ENCODE data around the gene AMDHD2.
"Not testable (repeated sequence)": the region's sequence is repeated elsewhere in the genome, so short reads cannot be mapped to it uniquely, and the experiment has no call there.

DNA sequence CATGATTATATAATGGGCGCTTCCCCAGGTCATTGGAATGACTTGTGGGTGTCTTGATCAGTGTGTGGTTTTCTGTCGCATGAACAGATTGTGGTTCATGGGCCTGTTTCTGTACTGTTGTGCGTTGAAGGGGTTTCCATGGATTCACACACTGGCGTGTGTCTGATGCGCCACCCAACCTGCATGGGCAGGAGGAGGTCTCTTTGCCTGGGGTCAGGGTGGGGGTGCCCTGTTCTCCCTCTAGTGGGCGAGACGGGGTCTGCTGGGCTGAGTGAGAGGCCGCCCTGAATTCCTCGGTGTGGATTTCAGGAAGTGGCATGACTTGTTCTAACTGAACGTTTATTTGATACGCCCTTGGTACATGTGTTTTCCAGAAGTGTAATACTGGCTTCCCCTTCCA lies 60.0 kb downstream of the AMDHD2 start:
- not testable (repeated sequence) for TF ChIP-seq CTCF (IDR thresholded peaks at IDR 0.05); ZFX (IDR thresholded peaks at IDR 0.05; ENCODE audit: borderline replicate concordance)
